GM12891 (cell line): ENCODE data around the gene ARHGEF11.

ENCODE experiments used
- POLR2A ChIP-seq: IDR thresholded peaks from 2 replicates; pipeline ENCODE4 v1.6.1; 2011; ENCODE audit warnings: low read depth, low read length, control low read depth
- POLR2AphosphoS5 ChIP-seq: IDR thresholded peaks from 2 replicates; pipeline ENCODE4 v1.6.1; 2011; ENCODE audit warnings: low read depth, low read length, control low read depth

- TF ChIP-seq POLR2AphosphoS5 (no peak), POLR2A (no peak)
Observed at GRCh38 chr1:156994277-156994676, 51.3 kb downstream of the ARHGEF11 start.
